K562 (cell line): Measurements from ENCODE around the gene UBE2H. TPM values are rescaled to one million over a fixed set of nuclear protein-coding genes. Genes with fewer than 3 reads are reported as not detected.
A peak's percentile ranks its signal among the peaks of the same experiment; 100 is the strongest.

Experiments
- ATAC-seq: fragments of 200-7000 bp; cut with Tn5 transposase; 3 replicates; pipeline ENCODE4 v1.9.1; 2020; ENCODE audit warnings: moderate library complexity
- BruUV-seq: library from RNA; stranded (reverse); fragments of 400-500 nt; replicated peaks from 2 replicates; lab custom pipeline; 2021; lab: Mats Ljungman, UMichigan
- CTCF ChIA-PET: fragments of 300-600 bp; formaldehyde crosslinking; extraction: SDS; loops from one replicate; lab custom pipeline; 2021; ENCODE audit warnings: low intra/inter-chr PET ratio; lab: Yijun Ruan, JAX
- POLR2A ChIA-PET: fragments of 300-600, 350-650 bp; sonication (Branson Sonifier 250); formaldehyde crosslinking; extraction: SDS; loops from one replicate; lab custom pipeline; 2021; ENCODE audit warnings: antibody characterized with exemption, inconsistent platforms; lab: Yijun Ruan, JAX
- DNase-seq, 4 experiments: peaks; one replicate each; pipeline versions ENCODE4 v3.0.0 to v3.0.0-alpha.2; 2011 to 2018; ENCODE audit warnings: low spot score in 3 of 4, mixed read lengths in 3 of 4; ENCODE audit errors: extremely low read depth in 1 of 4
- FAIRE-seq: peaks from 2 replicates; lab custom pipeline; 2011; peaks lifted over from hg19 to GRCh38; lab: Jason Lieb, UNC
- H2AFZ ChIP-seq: 2 replicates; pipeline ENCODE4 v1.6.0; 2011; ENCODE audit warnings: low read depth, low read length, control low read depth, inconsistent platforms
- H3K27ac ChIP-seq: fragments of 200-600 bp; 3 replicates; pipeline ENCODE4 v1.8.0; 2011; ENCODE audit warnings: low read depth, mild to moderate bottlenecking, control low read depth, inconsistent platforms, low read length, moderate library complexity, mixed read lengths; ENCODE audit errors: extremely low read depth
- H3K27me3 ChIP-seq, 2 experiments: fragments of 300-600 bp in 1 of 2; 2 replicates in 1 of 2; 3 replicates in 1 of 2; pipeline versions ENCODE4 v1.6.0 to v1.8.0; 2011; ENCODE audit warnings: inconsistent platforms in 2 of 2, low read length in 2 of 2, mild to moderate bottlenecking in 1 of 2, mixed read lengths in 1 of 2, moderate library complexity in 1 of 2; ENCODE audit not compliant: control insufficient read depth in 2 of 2, insufficient read depth in 2 of 2
- H3K36me3 ChIP-seq: fragments of 300-600 bp; 3 replicates; pipeline ENCODE4 v1.8.0; 2011; ENCODE audit warnings: mild to moderate bottlenecking, low read length, inconsistent platforms; ENCODE audit not compliant: control insufficient read depth, insufficient read depth
- H3K4me1 ChIP-seq, 2 experiments: fragments of 200-600 bp in 1 of 2; replicated peaks in 1 of 2; 2 replicates in 1 of 2; 3 replicates in 1 of 2; pipeline versions ENCODE4 v1.5.1 to v1.8.0; 2011; ENCODE audit warnings: inconsistent platforms in 2 of 2, low read length in 2 of 2, mild to moderate bottlenecking in 1 of 2, mixed read lengths in 1 of 2, moderate library complexity in 1 of 2; ENCODE audit not compliant: control insufficient read depth in 2 of 2, insufficient read depth in 2 of 2
- H3K4me2 ChIP-seq: 2 replicates; pipeline ENCODE4 v1.6.1; 2011; ENCODE audit warnings: low read length, control low read depth, inconsistent platforms, mixed read lengths; ENCODE audit not compliant: insufficient read depth
- H3K4me3 ChIP-seq: fragments of 200-600 bp; sonication (generic), shearing (Covaris generic); 2 replicates; pipeline ENCODE4 v1.5.1; 2016; ENCODE audit warnings: control low read depth, inconsistent platforms
- H3K79me2 ChIP-seq: fragments of 200-600 bp; 3 replicates; pipeline ENCODE4 v1.8.0; 2011; ENCODE audit warnings: low read length, inconsistent platforms; ENCODE audit not compliant: control insufficient read depth, insufficient read depth
- H3K9ac ChIP-seq, 2 experiments: 2 replicates each; pipeline versions ENCODE4 v1.6.0 to v1.6.1; 2011; ENCODE audit warnings: low read depth in 2 of 2, low read length in 2 of 2, control low read depth in 1 of 2, inconsistent platforms in 1 of 2, mild to moderate bottlenecking in 1 of 2, mixed read lengths in 1 of 2; ENCODE audit not compliant: insufficient read depth in 1 of 2
- H3K9me1 ChIP-seq: one replicate; pipeline ENCODE4 v1.6.0; 2011; ENCODE audit warnings: inconsistent platforms, mild to moderate bottlenecking, low read length, moderate library complexity; ENCODE audit not compliant: control insufficient read depth, insufficient read depth
- H3K9me3 ChIP-seq: replicated peaks from 2 replicates; pipeline ENCODE4 v1.5.1; 2011; ENCODE audit warnings: low read depth, low read length, inconsistent platforms; ENCODE audit not compliant: control insufficient read depth, insufficient read depth
- H4K20me1 ChIP-seq: replicated peaks from 2 replicates; pipeline ENCODE4 v1.6.1; 2011; ENCODE audit warnings: low read length, inconsistent platforms, mixed read lengths; ENCODE audit not compliant: control insufficient read depth, insufficient read depth
- BHLHE40 ChIP-seq: IDR thresholded peaks from 2 replicates; pipeline ENCODE4 v1.6.1; 2011; ENCODE audit warnings: low read length, improper control_type of control experiment
- CBFA2T3 ChIP-seq: fragments of 450-650 bp; IDR thresholded peaks from 2 replicates; pipeline ENCODE4 v1.6.1; 2017
- GATA2 ChIP-seq: sonication (generic); formaldehyde crosslinking; IDR thresholded peaks from 2 replicates; pipeline ENCODE4 v1.4.0; 2020; ENCODE audit warnings: mild to moderate bottlenecking, missing genetic modification reagents
- HDAC1 ChIP-seq, 2 experiments: fragments of 450-650 bp; IDR thresholded peaks; 2 replicates each; pipeline ENCODE4 v1.6.1; 2016 to 2017; ENCODE audit warnings: inconsistent platforms in 1 of 2, mild to moderate bottlenecking in 1 of 2, moderate library complexity in 1 of 2
- HNRNPL ChIP-seq: fragments of 200-400 bp; formaldehyde crosslinking; IDR thresholded peaks from 2 replicates; pipeline ENCODE4 v1.6.1; 2017; ENCODE audit warnings: low read depth, mild to moderate bottlenecking, low read length
- ILK ChIP-seq: fragments of 450-650 bp; IDR thresholded peaks from 2 replicates; pipeline ENCODE4 v1.6.1; 2016; ENCODE audit warnings: missing genetic modification characterization, low read depth, mild to moderate bottlenecking, missing compliant biosample characterization, moderate library complexity, borderline replicate concordance
- KAT8 ChIP-seq: fragments of 450-650 bp; IDR thresholded peaks from 2 replicates; pipeline ENCODE4 v1.6.1; 2016; ENCODE audit warnings: low read depth, mild to moderate bottlenecking
- L3MBTL2 ChIP-seq: fragments of 450-650 bp; IDR thresholded peaks from 2 replicates; pipeline ENCODE4 v1.6.1; 2016; ENCODE audit warnings: mild to moderate bottlenecking, moderate library complexity
- LARP7 ChIP-seq: fragments of 450-650 bp; IDR thresholded peaks from 2 replicates; pipeline ENCODE4 v1.6.1; 2016
- NFIC ChIP-seq: fragments of 450-650 bp; IDR thresholded peaks from 2 replicates; pipeline ENCODE4 v1.6.1; 2017; ENCODE audit warnings: mild to moderate bottlenecking, inconsistent platforms
- POLR2AphosphoS2 ChIP-seq: IDR thresholded peaks from 2 replicates; pipeline ENCODE4 v1.6.1; 2012; ENCODE audit warnings: low read length, improper control_type of control experiment
- PTTG1 ChIP-seq: fragments of 450-650 bp; IDR thresholded peaks from 2 replicates; pipeline ENCODE4 v1.6.1; 2016; ENCODE audit warnings: low read depth, mild to moderate bottlenecking, missing genetic modification characterization, missing compliant biosample characterization
- RBFOX2 ChIP-seq: fragments of 200-400 bp; formaldehyde crosslinking; IDR thresholded peaks from 2 replicates; pipeline ENCODE4 v1.6.1; 2017; ENCODE audit warnings: low read depth, mild to moderate bottlenecking, low read length, moderate library complexity
- SMARCC2 ChIP-seq: fragments of 450-650 bp; IDR thresholded peaks from 2 replicates; pipeline ENCODE4 v1.6.1; 2017; ENCODE audit warnings: antibody characterized with exemption, moderate library complexity, mild to moderate bottlenecking, low read depth
- TAL1 ChIP-seq: fragments of 450-650 bp; IDR thresholded peaks from 2 replicates; pipeline ENCODE4 v1.6.1; 2016; ENCODE audit warnings: mild to moderate bottlenecking
- TEAD4 ChIP-seq, 2 experiments: sonication (generic) in 1 of 2; formaldehyde crosslinking in 1 of 2; IDR thresholded peaks; 2 replicates each; pipeline versions ENCODE4 v1.6.1 to v1.8.0; 2012 to 2022; ENCODE audit warnings: borderline replicate concordance in 1 of 2, inconsistent platforms in 1 of 2, low read length in 1 of 2, mild to moderate bottlenecking in 1 of 2, missing genetic modification reagents in 1 of 2
- ZBTB1 ChIP-seq: sonication (generic); formaldehyde crosslinking; IDR thresholded peaks from 2 replicates; pipeline ENCODE4 v1.8.1; 2023; ENCODE audit warnings: missing genetic modification reagents, low read depth, mild to moderate bottlenecking, borderline replicate concordance
- ZNF121 ChIP-seq: sonication (generic); formaldehyde crosslinking; conservative IDR thresholded peaks from 2 replicates; pipeline ENCODE4 v1.8.0; 2022; ENCODE audit warnings: missing genetic modification reagents
- WGBS: fragments of 100-300 bp; shearing (Covaris generic); methylation state at CpG from one replicate; pipeline ENCODE4 v1.1.6; 2016; ENCODE audit warnings: low coverage, mixed read lengths; ENCODE audit not compliant: insufficient coverage; ENCODE audit errors: missing lambda C conversion rate; 5-methylcytosine and 5-hydroxymethylcytosine counted together
- in situ Hi-C: fragments of 300-500 bp; cut with MboI; formaldehyde crosslinking; loops from 4 replicates; pipeline ENCODE4 v1.15.0; 2018; ENCODE audit warnings: inconsistent platforms, mixed read lengths
- intact Hi-C: fragments of 100-400 bp; cut with micrococcal nuclease; formaldehyde crosslinking; loops from 2 replicates; pipeline ENCODE4 v1.14.2; 2022
- polyA plus RNA-seq, 8 experiments: library from polyadenylated mRNA; depleted of rRNA in 4 of 8; stranded (reverse) in 5 of 8; unstranded in 3 of 8; fragments of >200 nt; fragmentation: Nextera tagmentation in 2 of 8; fragmentation: Illumina TruSeq in 1 of 8; extraction: Ambion mirVana in 2 of 8; extraction: Trizol in 1 of 8; gene quantifications; 2 replicates each; pipeline versions ENCODE4 v1.2.1 to v1.2.3, GENCODE V29; 2011 to 2014; ENCODE audit warnings: inconsistent platforms in 1 of 8, missing spikeins in 1 of 8
- total RNA-seq, 7 experiments: library from RNA; depleted of rRNA in 6 of 7; stranded (reverse); fragments of >200 nt in 6 of 7; fragmentation: Illumina TruSeq in 2 of 7; extraction: Trizol in 2 of 7; gene quantifications; 2 replicates each; pipeline versions ENCODE4 v1.2.1 to v1.2.3, GENCODE V29; 2011 to 2021; ENCODE audit warnings: low replicate concordance in 1 of 7
- TF ChIP-seq, protein P1 (sequence below): sonication (generic); formaldehyde crosslinking; IDR thresholded peaks from 2 replicates; pipeline ENCODE4 v1.8.0; 2022; ENCODE audit warnings: missing genetic modification reagents, mild to moderate bottlenecking, borderline replicate concordance
- TF ChIP-seq, protein P2 (sequence below): fragments of 450-650 bp; formaldehyde crosslinking; IDR thresholded peaks from 2 replicates; pipeline ENCODE4 v1.4.0; 2022; ENCODE audit warnings: missing genetic modification characterization

UBE2H gene
- total and polyA plus RNA-seq, 9 of the 15 experiments (the other 6 are each of a cell fraction or from before 2014, with no cell fraction given), result 6.3 to 33.0 (median 13.3) TPM

- ChIA-PET CTCF (interaction anchor here (0.6 kb wide), 1 partner anchor 782 kb away, joined by 3 read pairs; no protein-coding TSS in a partner anchor), POLR2A (interaction anchor here (1.0 to 2.3 kb wide), 5 partner anchors 10 to 28 kb away, joined by 3 to 7 read pairs (median 4); no protein-coding TSS in a partner anchor)
- in situ Hi-C loops, result no loop called here
- H3K27me3 ChIP-seq, result peaks cover 4 to 6% of the 10 kb centered on the region in 2 experiments; a peak in 2 of 5 replicates
- DNase-seq, result peak in 3 of 4 experiments; percentile 38 to 53 (median 47)
- no TSS peak for BruUV-seq
- H2AFZ ChIP-seq, result peak overlapping the region; percentile 41
- no peak overlapping the region for H3K4me3 ChIP-seq
- FAIRE-seq, result peak; percentile 44
- H3K9me1 ChIP-seq, result no peaks in the 10 kb centered on the region
- H4K20me1 ChIP-seq, result no peaks in the 10 kb centered on the region
- H3K9ac ChIP-seq, result no peak overlapping the region; a peak in 1 of 4 replicates
- H3K4me2 ChIP-seq, result peak overlapping the region; percentile 16; the same call in 1 of the 2 replicates
- H3K79me2 ChIP-seq, result no peaks in the 10 kb centered on the region
- ATAC-seq, result peak; percentile 63
- 5% methylated on average over 3 of the region's 3 CpGs for WGBS
- no peaks in the 10 kb centered on the region for H3K9me3 ChIP-seq
- H3K27ac ChIP-seq, result no peak overlapping the region
- H3K4me1 ChIP-seq, result peaks cover 7 to 8% of the 10 kb centered on the region in 2 experiments; a peak in 4 of 5 replicates
- H3K36me3 ChIP-seq, result no peaks in the 10 kb centered on the region
- intact Hi-C loops, result no loop called here
- 0 out of 2 replicates have a peak, but pooled peaks have one; percentile 12 for TF ChIP-seq NFIC
- TF ChIP-seq, protein P1, sequence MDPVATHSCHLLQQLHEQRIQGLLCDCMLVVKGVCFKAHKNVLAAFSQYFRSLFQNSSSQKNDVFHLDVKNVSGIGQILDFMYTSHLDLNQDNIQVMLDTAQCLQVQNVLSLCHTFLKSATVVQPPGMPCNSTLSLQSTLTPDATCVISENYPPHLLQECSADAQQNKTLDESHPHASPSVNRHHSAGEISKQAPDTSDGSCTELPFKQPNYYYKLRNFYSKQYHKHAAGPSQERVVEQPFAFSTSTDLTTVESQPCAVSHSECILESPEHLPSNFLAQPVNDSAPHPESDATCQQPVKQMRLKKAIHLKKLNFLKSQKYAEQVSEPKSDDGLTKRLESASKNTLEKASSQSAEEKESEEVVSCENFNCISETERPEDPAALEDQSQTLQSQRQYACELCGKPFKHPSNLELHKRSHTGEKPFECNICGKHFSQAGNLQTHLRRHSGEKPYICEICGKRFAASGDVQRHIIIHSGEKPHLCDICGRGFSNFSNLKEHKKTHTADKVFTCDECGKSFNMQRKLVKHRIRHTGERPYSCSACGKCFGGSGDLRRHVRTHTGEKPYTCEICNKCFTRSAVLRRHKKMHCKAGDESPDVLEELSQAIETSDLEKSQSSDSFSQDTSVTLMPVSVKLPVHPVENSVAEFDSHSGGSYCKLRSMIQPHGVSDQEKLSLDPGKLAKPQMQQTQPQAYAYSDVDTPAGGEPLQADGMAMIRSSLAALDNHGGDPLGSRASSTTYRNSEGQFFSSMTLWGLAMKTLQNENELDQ (CRISPR knock-in tag), result no peak
- TF ChIP-seq, protein P2, sequence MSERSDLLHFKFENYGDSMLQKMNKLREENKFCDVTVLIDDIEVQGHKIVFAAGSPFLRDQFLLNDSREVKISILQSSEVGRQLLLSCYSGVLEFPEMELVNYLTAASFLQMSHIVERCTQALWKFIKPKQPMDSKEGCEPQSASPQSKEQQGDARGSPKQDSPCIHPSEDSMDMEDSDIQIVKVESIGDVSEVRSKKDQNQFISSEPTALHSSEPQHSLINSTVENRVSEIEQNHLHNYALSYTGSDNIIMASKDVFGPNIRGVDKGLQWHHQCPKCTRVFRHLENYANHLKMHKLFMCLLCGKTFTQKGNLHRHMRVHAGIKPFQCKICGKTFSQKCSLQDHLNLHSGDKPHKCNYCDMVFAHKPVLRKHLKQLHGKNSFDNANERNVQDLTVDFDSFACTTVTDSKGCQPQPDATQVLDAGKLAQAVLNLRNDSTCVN, result no peak
- no peak for TF ChIP-seq POLR2AphosphoS2
- TF ChIP-seq CBFA2T3, result peak; percentile 86
- no peak for TF ChIP-seq PTTG1 (tag)
- TF ChIP-seq SMARCC2, result no peak
- TF ChIP-seq BHLHE40, result peak; percentile 50; the same call in 1 of the 2 replicates
- no peak for TF ChIP-seq HNRNPL
- TF ChIP-seq ILK (tag), result no peak
- no peak for TF ChIP-seq RBFOX2
- TF ChIP-seq ZBTB1, result no peak
- peak; percentile 48; the same call in 1 of the 2 replicates for TF ChIP-seq GATA2 (CRISPR knock-in tag)
- no peak for TF ChIP-seq ZNF121
- TF ChIP-seq HDAC1 (IDR thresholded peaks at IDR 0.05), result peak in 1 of 2 experiments; percentile 72; a peak in 1 of 4 replicates
- TF ChIP-seq TAL1, result peak; percentile 41; the same call in 1 of the 2 replicates
- no peak for TF ChIP-seq KAT8
- TF ChIP-seq TEAD4 (IDR thresholded peaks at IDR 0.05; ENCODE audit: low read length), result peak; percentile 63
- no peak for TF ChIP-seq TEAD4 (CRISPR knock-in tag; IDR thresholded peaks at IDR 0.05; ENCODE audit: borderline replicate concordance)
- TF ChIP-seq L3MBTL2, result peak; percentile 75
- TF ChIP-seq LARP7, result no peak
Measured at GRCh38 chr7:129969881-129970446, 17.2 kb upstream of the UBE2H start.
